Epithelial cell of esophagus (primary cell): ENCODE measurements around the gene PARP6.

Experiments used
- DNase-seq: peaks from one replicate; pipeline ENCODE4 v3.0.0; 2010; ENCODE audit warnings: low read depth
- H3K4me3 ChIP-seq: 2 replicates; pipeline ENCODE4 v1.5.1; 2011; ENCODE audit warnings: mild to moderate bottlenecking, low read length, control low read depth
- TF ChIP-seq, protein P1 (sequence below): IDR thresholded peaks from 2 replicates; pipeline ENCODE4 v1.5.1; 2011; ENCODE audit warnings: low read depth, mild to moderate bottlenecking, low read length, control low read depth, inconsistent platforms; ENCODE audit not compliant: insufficient read depth; ENCODE audit errors: missing control alignments

The PARP6 gene, protein sequence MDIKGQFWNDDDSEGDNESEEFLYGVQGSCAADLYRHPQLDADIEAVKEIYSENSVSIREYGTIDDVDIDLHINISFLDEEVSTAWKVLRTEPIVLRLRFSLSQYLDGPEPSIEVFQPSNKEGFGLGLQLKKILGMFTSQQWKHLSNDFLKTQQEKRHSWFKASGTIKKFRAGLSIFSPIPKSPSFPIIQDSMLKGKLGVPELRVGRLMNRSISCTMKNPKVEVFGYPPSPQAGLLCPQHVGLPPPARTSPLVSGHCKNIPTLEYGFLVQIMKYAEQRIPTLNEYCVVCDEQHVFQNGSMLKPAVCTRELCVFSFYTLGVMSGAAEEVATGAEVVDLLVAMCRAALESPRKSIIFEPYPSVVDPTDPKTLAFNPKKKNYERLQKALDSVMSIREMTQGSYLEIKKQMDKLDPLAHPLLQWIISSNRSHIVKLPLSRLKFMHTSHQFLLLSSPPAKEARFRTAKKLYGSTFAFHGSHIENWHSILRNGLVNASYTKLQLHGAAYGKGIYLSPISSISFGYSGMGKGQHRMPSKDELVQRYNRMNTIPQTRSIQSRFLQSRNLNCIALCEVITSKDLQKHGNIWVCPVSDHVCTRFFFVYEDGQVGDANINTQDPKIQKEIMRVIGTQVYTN

GRCh38 chr15:72272213-72272996 is at the start of gene PARP6:
TSS of gene PARP6 (minus strand) at chr15:72272554. CDS start at chr15:72267477, 5,077 bp downstream.
- DNase-seq: peak; percentile 99
- TF ChIP-seq, protein P1, sequence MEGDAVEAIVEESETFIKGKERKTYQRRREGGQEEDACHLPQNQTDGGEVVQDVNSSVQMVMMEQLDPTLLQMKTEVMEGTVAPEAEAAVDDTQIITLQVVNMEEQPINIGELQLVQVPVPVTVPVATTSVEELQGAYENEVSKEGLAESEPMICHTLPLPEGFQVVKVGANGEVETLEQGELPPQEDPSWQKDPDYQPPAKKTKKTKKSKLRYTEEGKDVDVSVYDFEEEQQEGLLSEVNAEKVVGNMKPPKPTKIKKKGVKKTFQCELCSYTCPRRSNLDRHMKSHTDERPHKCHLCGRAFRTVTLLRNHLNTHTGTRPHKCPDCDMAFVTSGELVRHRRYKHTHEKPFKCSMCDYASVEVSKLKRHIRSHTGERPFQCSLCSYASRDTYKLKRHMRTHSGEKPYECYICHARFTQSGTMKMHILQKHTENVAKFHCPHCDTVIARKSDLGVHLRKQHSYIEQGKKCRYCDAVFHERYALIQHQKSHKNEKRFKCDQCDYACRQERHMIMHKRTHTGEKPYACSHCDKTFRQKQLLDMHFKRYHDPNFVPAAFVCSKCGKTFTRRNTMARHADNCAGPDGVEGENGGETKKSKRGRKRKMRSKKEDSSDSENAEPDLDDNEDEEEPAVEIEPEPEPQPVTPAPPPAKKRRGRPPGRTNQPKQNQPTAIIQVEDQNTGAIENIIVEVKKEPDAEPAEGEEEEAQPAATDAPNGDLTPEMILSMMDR: peak; percentile 61
- H3K4me3 ChIP-seq: peak within 1 kb of the TSS; percentile 74

DNA sequence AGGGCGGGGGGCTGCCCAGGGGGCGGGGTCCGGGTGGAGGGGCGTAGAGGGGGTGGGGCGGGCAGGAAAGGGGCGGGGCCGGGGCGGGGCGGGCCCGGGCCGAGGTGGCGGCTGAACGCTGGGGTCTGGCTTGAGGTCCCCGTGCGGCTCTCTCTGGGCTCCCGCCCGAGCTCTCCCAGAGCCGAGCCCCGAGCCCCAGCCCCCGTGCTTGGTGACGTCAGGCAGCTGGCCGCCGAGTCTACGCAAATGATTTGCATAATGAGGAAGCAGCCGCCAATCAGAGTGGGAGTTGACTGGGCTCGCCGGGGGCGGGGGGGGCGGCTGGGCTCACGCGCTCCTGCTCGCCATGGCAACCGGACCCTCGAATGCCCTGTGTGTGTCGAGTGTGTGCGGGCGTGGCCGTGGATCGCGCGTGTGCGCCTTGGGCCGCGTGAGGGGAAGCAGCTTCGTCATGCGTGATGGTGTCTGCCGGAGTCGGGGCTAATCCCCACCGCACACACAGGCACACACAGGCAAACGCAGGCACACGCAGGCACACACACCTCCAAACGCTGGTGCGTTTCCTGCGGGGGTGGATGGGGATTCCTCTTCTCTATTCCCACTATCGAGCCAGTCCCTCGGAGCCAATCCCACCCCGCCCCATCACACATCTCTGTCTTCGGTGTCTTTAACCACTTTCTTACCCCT is 47.8 kb upstream of the PARP6 start, which contains the start of gene CELF6:
CELF6 (minus strand) TSS at position 173 of the 687 bp plus-strand sequence. CDS start 283 bp downstream, outside the sequence.
- H3K4me3 ChIP-seq: peak within 1 kb of the TSS; percentile 45
- TF ChIP-seq, protein P1: no peak

GRCh38 chr15:72319360-72319984 is 47.1 kb upstream of the PARP6 start:
- TF ChIP-seq, protein P1: no peak
- no peak overlapping the region for H3K4me3 ChIP-seq
- DNase-seq: peak; percentile 65

More for the DNA sequence above, 47.8 kb upstream of the PARP6 start, which contains the start of gene CELF6:
- peak; percentile 73 for DNase-seq

DNA sequence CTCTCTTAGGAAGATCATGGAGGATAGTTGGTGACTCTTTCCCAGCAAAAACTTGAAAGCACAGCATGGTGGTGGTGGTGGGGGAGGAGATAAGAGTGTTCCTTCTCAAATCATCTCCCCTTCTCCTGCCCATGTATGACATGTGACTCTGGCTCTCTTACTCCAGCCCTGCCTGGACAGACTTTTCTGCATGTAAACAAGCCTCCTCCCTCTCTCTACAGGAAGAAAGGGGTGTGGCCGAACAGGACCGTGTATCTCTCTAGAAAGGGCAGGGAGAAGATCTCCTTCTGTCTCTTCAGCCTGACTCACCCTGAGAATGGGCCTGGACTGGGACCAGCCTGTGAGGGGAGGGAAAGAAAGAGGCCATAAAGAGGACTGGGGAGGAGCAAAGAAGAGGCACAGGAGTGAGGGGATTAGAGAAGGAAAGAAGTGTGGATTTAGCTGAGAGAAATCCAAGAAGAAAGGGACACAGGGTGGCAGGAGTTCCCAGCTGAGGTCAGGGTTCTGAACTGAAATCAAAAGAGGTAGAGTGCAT is 46.1 kb upstream of the PARP6 start:
- TF ChIP-seq, protein P1: no peak
- DNase-seq: peak; percentile 15
- H3K4me3 ChIP-seq: no peak overlapping the region

GRCh38 chr15:72315706-72316370 is 43.5 kb upstream of the PARP6 start:
- TF ChIP-seq, protein P1: no peak

More at GRCh38 chr15:72315706-72316370, 43.5 kb upstream of the PARP6 start:
- DNase-seq: no peak
- H3K4me3 ChIP-seq: no peak overlapping the region
